Neural progenitor cell (in vitro differentiated cells): ENCODE data around the gene DDX10. TPM values are rescaled to one million over a fixed set of nuclear protein-coding genes. Genes with fewer than 3 reads are reported as not detected.

Experiments
- DNase-seq: peaks from one replicate; pipeline ENCODE4 v3.0.0-alpha.2; 2016; ENCODE audit warnings: low spot score
- H2AFZ ChIP-seq: fragments of 200-600 bp; sonication (generic); replicated peaks from 2 replicates; pipeline ENCODE4 v1.6.1; 2016; ENCODE audit warnings: antibody characterized with exemption
- H3F3A ChIP-seq: fragments of 200-600 bp; sonication (generic); 2 replicates; pipeline ENCODE4 v1.6.1; 2016; ENCODE audit warnings: antibody characterized with exemption, low read depth
- H3K27ac ChIP-seq: fragments of 200-600 bp; sonication (generic); 2 replicates; pipeline ENCODE4 v1.5.1; 2016; ENCODE audit warnings: mild to moderate bottlenecking
- H3K27me3 ChIP-seq: fragments of 200-600 bp; sonication (generic); 2 replicates; pipeline ENCODE4 v1.6.1; 2016; ENCODE audit warnings: mild to moderate bottlenecking, moderate library complexity
- H3K36me3 ChIP-seq: fragments of 200-600 bp; sonication (generic); 2 replicates; pipeline ENCODE4 v1.5.1; 2016
- H3K4me1 ChIP-seq: fragments of 200-600 bp; sonication (generic); 2 replicates; pipeline ENCODE4 v1.6.1; 2016; ENCODE audit warnings: mixed run types
- H3K4me2 ChIP-seq: fragments of 200-600 bp; sonication (generic); 2 replicates; pipeline ENCODE4 v1.6.1; 2016
- H3K4me3 ChIP-seq: fragments of 200-600 bp; sonication (generic); 2 replicates; pipeline ENCODE4 v1.5.1; 2016
- H3K79me2 ChIP-seq: fragments of 200-600 bp; sonication (generic); 2 replicates; pipeline ENCODE4 v1.6.1; 2016; ENCODE audit warnings: low read depth
- H3K9ac ChIP-seq: fragments of 200-600 bp; sonication (generic); 2 replicates; pipeline ENCODE4 v1.6.1; 2016
- H3K9me3 ChIP-seq: fragments of 200-600 bp; sonication (generic); 2 replicates; pipeline ENCODE4 v1.5.1; 2016; ENCODE audit warnings: low read depth
- H4K20me1 ChIP-seq: fragments of 200-600 bp; sonication (generic); 2 replicates; pipeline ENCODE4 v1.6.1; 2016; ENCODE audit warnings: low read depth
- H3K27ac Mint-ChIP-seq: 3 replicates; pipeline ENCODE4 v1.8.0; 2021; ENCODE audit warnings: mixed read lengths
- H3K27me3 Mint-ChIP-seq: 2 replicates; pipeline ENCODE4 v1.8.0; 2022; ENCODE audit warnings: low read depth, mild to moderate bottlenecking, inconsistent platforms, moderate library complexity, mixed read lengths; ENCODE audit not compliant: insufficient read depth
- H3K36me3 Mint-ChIP-seq: 3 replicates; pipeline ENCODE4 v1.8.0; 2021; ENCODE audit warnings: mixed read lengths
- H3K4me1 Mint-ChIP-seq: 3 replicates; pipeline ENCODE4 v1.8.0; 2021; ENCODE audit warnings: mixed read lengths
- H3K4me3 Mint-ChIP-seq: 3 replicates; pipeline ENCODE4 v1.8.0; 2021; ENCODE audit warnings: mild to moderate bottlenecking, moderate library complexity, mixed read lengths
- H3K9me3 Mint-ChIP-seq: 3 replicates; pipeline ENCODE4 v1.8.0; 2020; ENCODE audit warnings: mixed read lengths
- EZH2 ChIP-seq: fragments of 200-600 bp; sonication (generic); IDR thresholded peaks from 2 replicates; pipeline ENCODE4 v1.6.1; 2017; ENCODE audit warnings: antibody characterized with exemption, mild to moderate bottlenecking, moderate library complexity
- EZH2phosphoT487 ChIP-seq: fragments of 200-600 bp; sonication (generic); IDR thresholded peaks from 2 replicates; pipeline ENCODE4 v1.6.1; 2017; ENCODE audit warnings: antibody characterized with exemption
- total RNA-seq: library from RNA; depleted of rRNA; stranded (reverse); fragments of >200 nt; gene quantifications from 2 replicates; pipeline ENCODE4 v1.2.3, GENCODE V29; 2015; ENCODE audit warnings: low replicate concordance
- TF ChIP-seq, protein P1 (sequence below): fragments of 200-600 bp; sonication (generic); IDR thresholded peaks from 2 replicates; pipeline ENCODE4 v1.5.1; 2017; ENCODE audit warnings: antibody characterized with exemption, mild to moderate bottlenecking

Gene DDX10
- total RNA-seq, 1 donor from 2014 or later: 34.1 TPM

DNA sequence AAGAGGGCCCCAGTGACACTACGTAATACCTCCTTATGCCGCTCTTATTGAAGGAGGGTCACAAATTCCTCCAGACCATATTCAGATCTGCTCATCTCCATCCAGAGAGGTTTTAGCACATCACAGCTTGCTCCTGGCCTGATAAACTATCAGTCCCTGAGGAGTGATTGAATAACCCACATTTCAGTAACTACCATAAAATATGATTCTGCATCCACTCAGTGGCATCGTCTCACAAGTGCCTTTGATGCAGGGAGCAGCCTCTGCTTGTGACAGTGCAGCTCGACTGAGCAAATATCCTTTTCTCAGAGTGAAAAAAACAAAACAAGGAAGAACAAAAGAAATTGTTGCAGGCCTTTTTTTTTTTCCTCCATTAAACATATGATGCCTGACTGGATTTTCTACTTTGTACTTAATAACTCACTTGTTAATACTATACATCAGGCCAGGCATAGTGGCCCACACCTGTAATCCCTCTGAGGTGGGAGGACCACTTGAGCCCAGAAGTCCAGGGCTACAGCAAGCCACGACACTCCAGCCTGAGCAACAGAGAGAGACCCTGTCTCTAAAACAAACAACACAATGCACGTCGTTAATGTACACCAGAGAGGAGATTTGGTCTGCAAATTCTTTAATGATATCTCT, 64.5 kb downstream of the DDX10 start:
- H3K4me1 ChIP-seq: no peaks in the 10 kb centered on the region
- TF ChIP-seq EZH2phosphoT487 (no peak), EZH2 (no peak)
- TF ChIP-seq, protein P1, sequence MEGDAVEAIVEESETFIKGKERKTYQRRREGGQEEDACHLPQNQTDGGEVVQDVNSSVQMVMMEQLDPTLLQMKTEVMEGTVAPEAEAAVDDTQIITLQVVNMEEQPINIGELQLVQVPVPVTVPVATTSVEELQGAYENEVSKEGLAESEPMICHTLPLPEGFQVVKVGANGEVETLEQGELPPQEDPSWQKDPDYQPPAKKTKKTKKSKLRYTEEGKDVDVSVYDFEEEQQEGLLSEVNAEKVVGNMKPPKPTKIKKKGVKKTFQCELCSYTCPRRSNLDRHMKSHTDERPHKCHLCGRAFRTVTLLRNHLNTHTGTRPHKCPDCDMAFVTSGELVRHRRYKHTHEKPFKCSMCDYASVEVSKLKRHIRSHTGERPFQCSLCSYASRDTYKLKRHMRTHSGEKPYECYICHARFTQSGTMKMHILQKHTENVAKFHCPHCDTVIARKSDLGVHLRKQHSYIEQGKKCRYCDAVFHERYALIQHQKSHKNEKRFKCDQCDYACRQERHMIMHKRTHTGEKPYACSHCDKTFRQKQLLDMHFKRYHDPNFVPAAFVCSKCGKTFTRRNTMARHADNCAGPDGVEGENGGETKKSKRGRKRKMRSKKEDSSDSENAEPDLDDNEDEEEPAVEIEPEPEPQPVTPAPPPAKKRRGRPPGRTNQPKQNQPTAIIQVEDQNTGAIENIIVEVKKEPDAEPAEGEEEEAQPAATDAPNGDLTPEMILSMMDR: no peak
- Mint-ChIP-seq H3K27me3 (no peaks in the 10 kb centered on the region), H3K27ac (no peak overlapping the region), H3K36me3 (peaks cover 14% of the 10 kb centered on the region), H3K4me1 (no peaks in the 10 kb centered on the region), H3K9me3 (no peaks in the 10 kb centered on the region), H3K4me3 (no peak overlapping the region)
- no peaks in the 10 kb centered on the region for H3K9me3 ChIP-seq
- peaks cover 12% of the 10 kb centered on the region for H3K36me3 ChIP-seq
- peaks cover 22% of the 10 kb centered on the region for H3K79me2 ChIP-seq
- no peak overlapping the region for H3K27ac ChIP-seq
- H3K4me3 ChIP-seq: no peak overlapping the region
- no peaks in the 10 kb centered on the region for H4K20me1 ChIP-seq
- H3K4me2 ChIP-seq: no peak overlapping the region
- no peaks in the 10 kb centered on the region for H3F3A ChIP-seq
- no peak overlapping the region for H3K9ac ChIP-seq
- no peaks in the 10 kb centered on the region for H3K27me3 ChIP-seq
- H2AFZ ChIP-seq: no peak overlapping the region
- DNase-seq: no peak

DNA sequence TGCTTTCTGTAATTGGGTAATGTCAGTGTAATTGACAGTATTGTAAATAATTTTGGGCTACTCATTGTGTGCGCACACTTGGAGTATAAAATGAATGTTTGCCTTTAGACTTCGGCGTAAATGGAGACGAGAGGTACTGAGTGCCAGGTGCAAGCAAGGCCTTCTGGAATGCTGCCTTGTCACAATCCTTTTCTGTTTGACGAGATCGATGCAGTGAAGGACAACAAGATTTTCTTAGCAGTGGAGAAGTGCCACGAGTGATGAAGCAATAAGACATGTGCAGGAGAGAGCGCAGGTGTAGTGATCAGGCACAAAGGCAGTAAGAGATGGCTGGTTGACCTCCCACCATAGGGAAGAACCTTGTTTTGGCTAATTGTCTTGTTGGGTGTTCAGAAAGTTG, 67.5 kb downstream of the DDX10 start:
- no peak for TF ChIP-seq EZH2
- TF ChIP-seq, protein P1: no peak
- TF ChIP-seq EZH2phosphoT487: no peak
- Histone ChIP-seq H3K36me3 (no peaks in the 10 kb centered on the region), H3K27me3 (no peaks in the 10 kb centered on the region), H3K9me3 (no peaks in the 10 kb centered on the region), H3K4me2 (no peak overlapping the region), H3K9ac (no peak overlapping the region), H3K4me3 (no peak overlapping the region), H3K79me2 (peaks cover 13% of the 10 kb centered on the region), H2AFZ (no peak overlapping the region), H4K20me1 (no peaks in the 10 kb centered on the region), H3F3A (no peaks in the 10 kb centered on the region), H3K4me1 (no peaks in the 10 kb centered on the region), H3K27ac (no peak overlapping the region)
- no peaks in the 10 kb centered on the region for H3K9me3 Mint-ChIP-seq
- no peaks in the 10 kb centered on the region for H3K4me1 Mint-ChIP-seq
- H3K4me3 Mint-ChIP-seq: no peak overlapping the region
- no peak for DNase-seq
- H3K27ac Mint-ChIP-seq: no peak overlapping the region
- no peaks in the 10 kb centered on the region for H3K27me3 Mint-ChIP-seq
- H3K36me3 Mint-ChIP-seq: peaks cover 8% of the 10 kb centered on the region

DNA sequence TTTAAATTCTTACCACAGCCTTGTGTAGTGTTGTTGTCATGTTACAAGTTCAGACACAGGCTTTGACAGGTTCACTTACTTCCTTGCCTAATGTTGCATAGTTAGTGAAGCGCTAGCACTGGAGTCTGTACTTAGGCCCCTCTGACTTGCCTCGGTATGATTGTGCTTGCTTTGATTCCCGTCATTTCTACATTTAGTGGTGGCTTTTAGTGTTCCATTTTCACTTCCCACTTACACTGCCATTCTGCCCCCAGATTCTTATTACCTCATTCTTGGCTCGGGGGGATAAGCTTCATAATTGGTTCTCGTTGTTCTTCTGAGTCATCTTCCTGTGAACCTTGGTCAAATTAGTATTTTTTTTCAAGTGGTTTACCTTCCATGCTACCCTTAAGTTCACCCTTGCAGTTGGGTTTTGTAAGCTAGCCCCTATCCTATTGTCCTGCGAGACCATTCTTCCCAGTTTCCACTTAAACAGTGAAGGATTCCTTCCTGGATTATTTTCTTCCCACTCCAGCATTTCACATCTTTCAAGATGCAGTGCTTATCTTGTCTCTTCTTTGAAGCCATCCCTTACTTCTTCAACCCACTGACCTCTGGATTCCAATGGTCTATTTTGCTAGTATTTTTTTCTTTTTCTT, 68.7 kb downstream of the DDX10 start:
- Histone ChIP-seq H3K4me1 (no peaks in the 10 kb centered on the region), H2AFZ (no peak overlapping the region), H3F3A (no peaks in the 10 kb centered on the region), H3K27me3 (no peaks in the 10 kb centered on the region), H4K20me1 (no peaks in the 10 kb centered on the region), H3K9me3 (no peaks in the 10 kb centered on the region), H3K9ac (no peak overlapping the region), H3K36me3 (no peaks in the 10 kb centered on the region), H3K27ac (no peak overlapping the region), H3K4me2 (no peak overlapping the region), H3K79me2 (peaks cover 13% of the 10 kb centered on the region), H3K4me3 (no peak overlapping the region)
- Mint-ChIP-seq H3K27ac (no peak overlapping the region), H3K36me3 (peaks cover 8% of the 10 kb centered on the region), H3K4me1 (no peaks in the 10 kb centered on the region), H3K27me3 (no peaks in the 10 kb centered on the region), H3K9me3 (no peaks in the 10 kb centered on the region), H3K4me3 (no peak overlapping the region)
- no peak for DNase-seq
- TF ChIP-seq EZH2phosphoT487: no peak
- TF ChIP-seq EZH2: no peak
- TF ChIP-seq, protein P1: no peak
